Measurements from ENCODE around the gene GRIA2. TPM values are rescaled to one million over a fixed set of nuclear protein-coding genes. Genes with fewer than 3 reads are reported as not detected.
"Not testable (repeated sequence)": the region's sequence is repeated elsewhere in the genome, so short reads cannot be mapped to it uniquely, and the experiment has no call there.

Gene GRIA2
- polyA plus RNA-seq, 3 donors from 2014 or later, result not detected

DNA sequence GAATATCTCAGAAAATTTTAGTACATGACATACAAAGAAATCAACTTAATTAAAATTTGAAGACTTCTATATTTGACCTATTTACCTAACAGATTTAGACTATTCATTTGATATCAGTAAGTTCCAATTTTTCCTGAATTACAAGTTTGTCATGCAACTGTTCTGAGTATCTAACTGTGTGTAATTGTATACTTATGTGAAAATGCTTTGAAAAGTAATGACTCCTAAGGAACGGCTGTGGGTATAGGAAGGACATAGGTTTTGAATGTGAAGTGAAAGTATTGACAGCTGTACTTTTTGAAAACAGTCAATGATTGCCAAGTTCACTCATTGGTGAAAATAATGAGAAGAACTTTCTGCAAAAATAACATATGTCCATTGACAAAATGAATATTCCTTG, 2.9 kb downstream of the GRIA2 start:
- no peak overlapping the region for H3K27ac Mint-ChIP-seq
- H3K4me1 Mint-ChIP-seq, result peaks cover 0 to 2% of the 10 kb centered on the region in 2 donors
- H3K9me3 Mint-ChIP-seq, result peaks cover 8 to 40% (median 29%) of the 10 kb centered on the region in 6 donors

DNA sequence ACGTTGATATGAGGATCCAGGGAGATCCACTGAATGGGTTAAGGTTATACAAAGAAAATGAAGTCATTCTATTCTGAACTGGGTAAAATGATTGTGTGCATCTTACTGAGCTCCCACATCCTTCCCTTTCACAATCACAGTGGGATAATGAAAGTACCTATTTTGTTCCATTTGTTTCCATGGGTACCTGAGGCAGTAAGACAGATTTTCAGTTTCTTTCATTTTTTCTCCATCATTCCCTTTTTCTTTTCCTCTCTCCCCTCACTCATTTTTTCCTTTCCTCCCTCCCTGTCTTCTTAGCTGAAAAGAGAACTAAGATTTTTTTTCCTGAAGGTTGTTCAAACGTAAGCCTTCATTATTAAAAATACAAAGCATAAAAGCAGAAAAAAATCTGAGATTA, 4.6 kb downstream of the GRIA2 start:
- H3K4me1 Mint-ChIP-seq, result no peaks in the 10 kb centered on the region
- peaks cover 0 to 10% (median 5%) of the 10 kb centered on the region in 3 donors for H3K27me3 Mint-ChIP-seq (ENCODE audit: low read depth in 3 of 3)
- DNase-seq, result no peak
- peaks cover 0 to 6% (median 0%) of the 10 kb centered on the region in 3 donors for H3K36me3 Mint-ChIP-seq
- no peak overlapping the region for H3K27ac Mint-ChIP-seq
- no peak overlapping the region for H3K4me3 Mint-ChIP-seq
- peaks cover 0 to 31% (median 24%) of the 10 kb centered on the region in 6 donors for H3K9me3 Mint-ChIP-seq

More for the DNA sequence above, 2.9 kb downstream of the GRIA2 start:
- no peak for DNase-seq
- no peak overlapping the region for H3K4me3 Mint-ChIP-seq
- peaks cover 0 to 9% (median 0%) of the 10 kb centered on the region in 3 donors for H3K36me3 Mint-ChIP-seq
- peaks cover 0 to 12% (median 6%) of the 10 kb centered on the region in 3 donors for H3K27me3 Mint-ChIP-seq (ENCODE audit: low read depth in 3 of 3)

DNA sequence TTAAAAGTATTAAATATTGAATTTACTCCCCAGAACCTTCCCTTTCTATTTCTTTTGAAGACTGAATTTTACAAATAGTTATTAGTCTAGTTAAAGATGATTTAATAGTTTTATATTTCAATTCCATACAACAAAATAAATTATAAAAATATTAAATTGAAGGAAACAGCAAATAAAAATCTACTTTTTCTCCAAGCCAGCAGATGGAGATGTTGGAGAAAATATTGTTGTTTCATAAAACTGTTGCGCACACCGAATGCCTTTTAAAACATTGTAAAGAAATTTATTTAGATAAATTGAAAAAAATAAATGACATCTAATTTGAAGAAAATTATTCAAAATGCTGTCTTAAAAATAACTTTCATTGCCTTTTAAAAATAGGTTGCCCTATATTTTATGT, 5.5 kb downstream of the GRIA2 start:
- H3K4me1 Mint-ChIP-seq, result no peaks in the 10 kb centered on the region
- H3K27me3 Mint-ChIP-seq (ENCODE audit: low read depth in 3 of 3), result peaks cover 0 to 10% (median 3%) of the 10 kb centered on the region in 3 donors
- H3K9me3 Mint-ChIP-seq, result peaks cover 2 to 28% (median 22%) of the 10 kb centered on the region in 6 donors
- H3K27ac Mint-ChIP-seq, result no peak overlapping the region
- no peak for DNase-seq
- peaks cover 0 to 6% (median 0%) of the 10 kb centered on the region in 3 donors for H3K36me3 Mint-ChIP-seq
- no peak overlapping the region for H3K4me3 Mint-ChIP-seq

DNA sequence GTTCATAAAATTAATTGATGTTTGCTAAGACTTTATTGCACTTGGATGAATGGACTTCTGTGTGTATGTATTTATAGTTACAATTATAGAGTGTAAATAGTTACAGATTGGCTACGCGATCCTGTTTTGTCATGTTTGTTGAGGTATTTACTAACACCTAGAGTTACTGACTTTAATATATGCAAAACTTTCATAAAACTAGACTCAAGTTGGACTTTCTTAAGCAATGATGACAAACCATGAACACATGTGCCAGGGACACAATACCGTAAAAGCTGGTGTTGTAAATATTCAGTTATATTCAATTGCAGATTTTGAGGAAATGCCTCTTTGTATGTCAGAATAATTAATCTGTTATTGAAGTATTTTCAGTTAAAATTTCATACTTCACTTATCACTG, 6.1 kb downstream of the GRIA2 start:
- Mint-ChIP-seq H3K27me3 (ENCODE audit: low read depth in 3 of 3) (peaks cover 0 to 10% (median 2%) of the 10 kb centered on the region in 3 donors), H3K4me3 (no peak overlapping the region), H3K36me3 (peaks cover 0 to 6% (median 0%) of the 10 kb centered on the region in 3 donors), H3K4me1 (no peaks in the 10 kb centered on the region), H3K9me3 (peaks cover 2 to 24% (median 18%) of the 10 kb centered on the region in 6 donors), H3K27ac (no peak overlapping the region)
- no peak for DNase-seq

DNA sequence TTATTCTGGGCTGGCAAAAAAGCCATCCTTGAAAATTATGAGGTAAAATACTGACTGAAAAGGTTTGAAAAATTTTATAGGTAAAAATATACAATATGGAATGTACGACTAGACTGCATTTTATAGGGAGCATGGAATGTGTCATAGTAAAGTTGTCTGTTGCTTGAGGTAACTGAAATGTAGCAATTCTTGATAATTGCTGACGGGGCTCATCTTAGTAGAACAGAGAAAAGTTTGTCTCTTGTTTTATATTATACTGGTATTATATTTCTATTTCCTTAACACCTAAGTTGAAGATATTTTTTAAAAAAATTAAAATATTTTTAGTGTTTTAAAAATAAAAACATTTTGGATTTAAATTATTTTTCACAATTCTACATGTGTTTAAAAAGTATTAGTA, 11.0 kb downstream of the GRIA2 start:
- Mint-ChIP-seq H3K27me3 (ENCODE audit: low read depth in 3 of 3) (no peaks in the 10 kb centered on the region), H3K9me3 (peaks cover 4 to 19% (median 7%) of the 10 kb centered on the region in 6 donors), H3K27ac (no peak overlapping the region), H3K4me1 (no peaks in the 10 kb centered on the region), H3K4me3 (no peak overlapping the region), H3K36me3 (no peaks in the 10 kb centered on the region)
- no peak for DNase-seq

DNA sequence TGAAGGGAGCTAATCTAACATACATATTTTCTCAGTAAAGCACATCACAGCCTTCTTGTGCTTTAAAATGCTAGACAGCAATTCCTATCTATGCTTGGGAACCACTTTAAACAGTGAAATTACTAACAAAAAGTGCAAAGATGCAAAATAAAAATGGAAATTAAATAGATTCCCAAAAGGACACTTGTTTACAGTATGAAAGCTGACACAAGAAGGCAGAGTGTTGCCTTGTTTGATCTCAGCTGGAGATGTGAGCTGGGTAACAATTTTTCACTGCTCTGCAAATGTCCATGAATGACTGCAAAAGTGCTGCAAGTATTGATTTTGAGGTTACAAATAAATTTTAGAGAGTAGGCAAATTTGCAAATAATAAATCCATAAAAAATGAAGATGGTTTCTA, 22.3 kb downstream of the GRIA2 start:
- no peak overlapping the region for H3K27ac Mint-ChIP-seq
- no peak for DNase-seq
- H3K9me3 Mint-ChIP-seq, result peaks cover 2 to 27% (median 12%) of the 10 kb centered on the region in 6 donors
- no peaks in the 10 kb centered on the region for H3K36me3 Mint-ChIP-seq
- H3K27me3 Mint-ChIP-seq (ENCODE audit: low read depth in 3 of 3), result no peaks in the 10 kb centered on the region
- H3K4me1 Mint-ChIP-seq, result no peaks in the 10 kb centered on the region
- H3K4me3 Mint-ChIP-seq, result no peak overlapping the region

DNA sequence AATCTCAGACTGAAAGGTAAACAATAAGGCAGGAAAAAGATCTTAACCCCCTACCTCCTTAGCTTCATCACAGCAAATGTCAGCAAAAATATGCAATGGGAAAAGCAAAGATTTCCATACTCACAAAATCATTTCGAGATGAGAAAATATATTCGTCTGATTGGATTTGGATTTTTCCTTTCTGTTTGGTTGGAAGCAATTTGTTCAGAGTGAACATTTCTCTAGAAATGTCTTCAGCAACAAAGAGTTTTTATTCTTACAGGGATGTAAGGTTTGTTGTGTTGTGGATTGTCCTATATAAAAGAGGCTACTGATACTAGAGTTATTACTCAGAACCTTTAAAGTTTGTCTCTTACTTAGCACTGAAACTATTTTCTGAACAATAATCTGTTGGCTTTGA, 23.8 kb downstream of the GRIA2 start:
- Mint-ChIP-seq H3K27me3 (ENCODE audit: low read depth in 3 of 3) (no peaks in the 10 kb centered on the region), H3K27ac (no peak overlapping the region), H3K36me3 (no peaks in the 10 kb centered on the region)

DNA sequence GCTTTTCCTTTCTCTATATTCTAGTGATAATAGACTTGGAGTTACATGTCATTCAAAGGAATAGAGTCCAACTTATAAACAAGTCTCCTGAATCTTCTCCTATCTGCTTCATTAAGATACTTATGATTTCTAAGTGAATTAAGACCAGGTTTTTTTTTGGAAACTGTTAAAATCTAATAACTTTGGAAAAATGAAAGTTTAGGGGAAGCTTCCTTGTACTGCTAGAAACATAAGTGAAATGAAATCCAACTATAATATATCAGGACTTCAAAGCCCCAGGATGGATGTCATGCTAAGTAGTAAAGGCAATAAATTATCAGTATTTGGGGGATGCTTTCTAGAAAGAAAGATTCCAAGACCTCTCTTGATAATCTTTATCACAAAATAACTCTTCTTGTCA, 24.8 kb downstream of the GRIA2 start:
- Mint-ChIP-seq H3K4me3 (no peak overlapping the region), H3K9me3 (peaks cover 2 to 22% (median 11%) of the 10 kb centered on the region in 6 donors), H3K4me1 (no peaks in the 10 kb centered on the region), H3K27me3 (ENCODE audit: low read depth in 3 of 3) (no peaks in the 10 kb centered on the region), H3K36me3 (no peaks in the 10 kb centered on the region), H3K27ac (no peak overlapping the region)
- no peak for DNase-seq

More for the DNA sequence above, 23.8 kb downstream of the GRIA2 start:
- no peak for DNase-seq
- Mint-ChIP-seq H3K9me3 (peaks cover 2 to 23% (median 11%) of the 10 kb centered on the region in 6 donors), H3K4me1 (no peaks in the 10 kb centered on the region), H3K4me3 (no peak overlapping the region)

DNA sequence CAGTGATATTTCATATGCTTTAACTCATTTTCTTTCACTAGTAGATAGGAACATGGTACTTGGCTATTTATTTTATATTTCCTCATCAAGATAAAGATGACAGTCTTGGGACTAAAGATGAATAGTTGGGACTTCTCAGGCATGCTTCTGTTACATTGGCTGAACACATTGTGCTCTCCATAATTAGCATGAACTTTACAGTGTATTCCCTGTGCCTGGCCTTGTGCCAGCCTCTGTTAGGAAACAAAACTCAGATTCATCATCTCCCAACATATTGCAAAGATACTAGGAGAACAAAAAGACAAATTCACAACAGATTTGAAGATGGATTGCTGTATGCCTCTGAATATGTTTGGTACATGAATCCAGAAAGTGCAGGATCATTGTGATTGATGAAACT, 26.4 kb downstream of the GRIA2 start:
- Mint-ChIP-seq H3K27me3 (ENCODE audit: low read depth in 3 of 3) (no peaks in the 10 kb centered on the region), H3K4me1 (no peaks in the 10 kb centered on the region), H3K9me3 (peaks cover 0 to 15% (median 8%) of the 10 kb centered on the region in 6 donors), H3K27ac (no peak overlapping the region), H3K36me3 (no peaks in the 10 kb centered on the region), H3K4me3 (no peak overlapping the region)
- DNase-seq, result no peak

DNA sequence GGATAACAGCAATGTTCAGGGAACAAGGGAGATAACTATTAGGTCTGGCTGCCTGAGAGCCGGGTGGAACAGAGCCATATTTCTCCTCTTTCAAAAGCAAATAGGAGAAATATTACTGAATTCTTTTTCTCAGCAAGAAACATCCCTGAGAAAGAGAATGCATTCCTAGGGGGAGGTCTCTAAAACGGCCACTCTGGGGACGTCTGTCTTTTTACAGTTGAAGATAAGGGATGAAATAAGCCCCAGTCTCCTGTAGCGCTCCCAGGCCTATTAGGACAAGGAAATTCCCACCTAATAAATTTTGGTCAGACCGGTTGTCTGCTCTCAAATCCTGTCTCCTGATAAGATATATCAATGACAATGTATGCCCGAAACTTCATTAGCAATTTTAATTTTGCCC, 37.6 kb downstream of the GRIA2 start:
- peaks cover 11 to 67% (median 24%) of the 10 kb centered on the region in 6 donors for H3K9me3 Mint-ChIP-seq
- H3K4me3 Mint-ChIP-seq; H3K36me3 Mint-ChIP-seq; H3K27me3 Mint-ChIP-seq (ENCODE audit: low read depth in 3 of 3); H3K4me1 Mint-ChIP-seq; H3K27ac Mint-ChIP-seq; DNase-seq: not testable (repeated sequence)

DNA sequence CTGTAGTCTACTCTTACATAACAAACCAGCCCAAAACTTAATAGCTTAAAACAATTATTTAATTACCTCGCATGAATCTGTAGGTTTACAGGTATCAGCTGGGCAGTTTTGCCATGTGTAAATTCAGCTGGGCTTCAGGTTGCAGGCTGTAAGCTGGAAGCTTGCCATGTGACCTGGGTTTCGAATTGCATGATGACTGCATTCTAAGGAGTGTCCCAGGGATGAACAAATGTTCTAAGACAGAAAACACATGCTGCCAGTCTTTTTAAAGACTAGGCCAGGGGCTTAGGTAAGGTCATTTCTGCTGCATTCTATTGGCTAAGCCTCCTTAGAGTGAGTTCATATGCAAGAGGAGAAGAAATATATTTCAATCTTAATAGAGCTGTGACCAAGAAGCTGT, 44.8 kb downstream of the GRIA2 start:
- no peak overlapping the region for H3K4me3 Mint-ChIP-seq
- DNase-seq, result no peak
- H3K36me3 Mint-ChIP-seq, result no peaks in the 10 kb centered on the region
- peaks cover 0 to 2% (median 0%) of the 10 kb centered on the region in 3 donors for H3K27me3 Mint-ChIP-seq (ENCODE audit: low read depth in 3 of 3)
- H3K9me3 Mint-ChIP-seq, result peaks cover 11 to 44% (median 25%) of the 10 kb centered on the region in 6 donors
- H3K27ac Mint-ChIP-seq, result no peak overlapping the region
- no peaks in the 10 kb centered on the region for H3K4me1 Mint-ChIP-seq

DNA sequence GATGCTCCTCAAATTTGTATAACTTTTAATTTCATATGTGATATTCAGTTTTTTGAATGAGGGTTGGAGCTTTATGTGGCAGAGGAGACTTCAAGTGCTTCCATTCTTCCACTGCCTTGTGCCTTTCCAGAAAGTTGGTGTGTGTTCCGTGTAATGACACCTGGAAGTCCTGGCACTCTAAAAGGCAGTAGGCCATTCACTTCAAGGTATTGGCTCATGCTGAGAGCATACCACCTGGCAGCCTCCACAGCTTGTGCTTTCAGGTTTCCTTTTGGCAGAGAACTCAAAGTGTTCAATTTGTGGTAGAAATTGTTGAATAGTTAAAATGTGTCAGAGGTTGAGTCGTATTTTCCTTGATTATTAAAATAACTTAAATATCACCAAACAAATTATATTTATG, 49.6 kb downstream of the GRIA2 start:
- peaks cover 14 to 53% (median 23%) of the 10 kb centered on the region in 6 donors for H3K9me3 Mint-ChIP-seq
- H3K4me3 Mint-ChIP-seq, result no peak overlapping the region
- H3K27ac Mint-ChIP-seq, result no peak overlapping the region
- no peaks in the 10 kb centered on the region for H3K4me1 Mint-ChIP-seq
- H3K27me3 Mint-ChIP-seq (ENCODE audit: low read depth in 3 of 3), result peaks cover 0 to 2% (median 0%) of the 10 kb centered on the region in 3 donors
- no peak for DNase-seq
- peaks cover 0 to 6% (median 0%) of the 10 kb centered on the region in 3 donors for H3K36me3 Mint-ChIP-seq

DNA sequence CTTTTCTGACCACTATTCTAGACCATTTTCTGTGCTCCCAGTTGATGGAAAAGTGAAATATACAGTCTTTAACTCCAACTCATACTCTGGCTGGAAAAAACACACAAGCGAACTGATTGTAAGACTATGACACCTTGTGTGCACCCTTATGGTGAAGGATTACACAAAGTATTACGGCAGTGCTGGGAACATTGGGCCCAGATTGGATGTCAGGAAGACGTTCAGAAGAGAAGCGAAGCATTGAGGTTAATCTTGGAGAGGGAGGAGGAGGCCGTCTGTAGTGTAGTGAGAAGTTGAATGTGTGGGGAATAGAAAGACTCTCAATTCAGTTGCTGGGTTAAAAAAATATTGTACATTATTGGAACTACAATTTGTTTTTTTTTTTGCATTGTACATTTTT, 50.0 kb downstream of the GRIA2 start:
- Mint-ChIP-seq H3K27me3 (ENCODE audit: low read depth in 3 of 3) (peaks cover 0 to 2% (median 0%) of the 10 kb centered on the region in 3 donors), H3K27ac (no peak overlapping the region), H3K9me3 (peaks cover 14 to 51% (median 22%) of the 10 kb centered on the region in 6 donors), H3K36me3 (peaks cover 0 to 6% (median 0%) of the 10 kb centered on the region in 3 donors), H3K4me3 (no peak overlapping the region), H3K4me1 (no peaks in the 10 kb centered on the region)
- DNase-seq, result no peak

DNA sequence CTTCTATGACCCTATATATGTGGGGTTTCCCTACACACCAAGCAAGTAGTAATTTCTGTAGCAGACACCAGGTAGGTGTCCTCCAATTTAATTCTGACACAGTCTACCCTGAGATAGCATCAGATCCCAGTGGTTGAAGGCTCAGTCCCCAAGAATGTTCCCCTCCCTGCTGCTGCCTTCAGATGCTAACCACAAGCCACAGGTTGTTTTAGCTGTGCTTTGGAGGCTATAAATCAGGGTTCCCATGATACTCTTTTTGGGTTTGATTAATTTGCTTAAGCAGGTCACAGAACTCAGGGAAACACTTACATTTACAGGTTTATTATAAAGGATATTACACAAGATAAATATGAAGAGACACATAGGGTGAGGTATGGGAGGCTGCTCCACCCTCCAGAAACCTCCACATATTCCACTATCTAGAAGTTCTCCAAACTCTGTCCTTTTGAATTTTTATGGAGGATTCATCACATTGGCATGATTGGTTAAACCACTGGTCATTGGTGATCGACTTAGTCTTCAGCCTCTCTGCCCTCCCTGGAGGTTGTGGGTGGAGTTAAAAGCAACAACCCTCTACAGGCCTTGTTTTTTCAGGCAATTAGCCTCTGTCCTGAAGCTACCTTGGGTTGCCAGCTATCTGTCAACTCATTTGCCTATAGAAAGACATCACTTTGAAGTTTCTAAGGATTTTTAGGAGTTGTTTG, 50.8 kb downstream of the GRIA2 start:
- Mint-ChIP-seq H3K27me3 (ENCODE audit: low read depth in 3 of 3) (peaks cover 0 to 2% (median 0%) of the 10 kb centered on the region in 3 donors), H3K4me3 (no peak overlapping the region), H3K4me1 (no peaks in the 10 kb centered on the region), H3K27ac (no peak overlapping the region), H3K36me3 (peaks cover 0 to 6% (median 0%) of the 10 kb centered on the region in 3 donors), H3K9me3 (peaks cover 13 to 46% (median 20%) of the 10 kb centered on the region in 6 donors)
- DNase-seq, result no peak

Measured in immature natural killer cell (primary cell).